Small intestine (tissue), 7 donors: ENCODE results near the gene NPB. TPM values are rescaled to one million over a fixed set of nuclear protein-coding genes. Genes with fewer than 3 reads are reported as not detected.
A peak's percentile ranks its signal among the peaks of the same experiment; 100 is the strongest.

ENCODE experiments used
- DNase-seq, 2 donors: peaks; one replicate each; pipeline versions ENCODE4 v3.0.0 to v3.0.0-alpha.2; 2013
- FAIRE-seq: peaks from 2 replicates; lab custom pipeline; 2012; peaks lifted over from hg19 to GRCh38; lab: Jason Lieb, UNC
- H3K27ac ChIP-seq, 3 donors: one replicate each; pipeline ENCODE4 v1.5.1; 2013; ENCODE audit warnings: low read length in 2 of 3, mild to moderate bottlenecking in 2 of 3, control low read depth in 1 of 3, inconsistent platforms in 1 of 3, low read depth in 1 of 3, moderate library complexity in 1 of 3
- H3K27me3 ChIP-seq, 3 donors: one replicate each; pipeline ENCODE4 v1.6.1; 2013; ENCODE audit warnings: low read length in 3 of 3, inconsistent platforms in 1 of 3; ENCODE audit not compliant: control insufficient read depth in 3 of 3, insufficient read depth in 3 of 3
- H3K36me3 ChIP-seq, 3 donors: one replicate each; pipeline ENCODE4 v1.6.1; 2013; ENCODE audit warnings: low read length in 3 of 3, inconsistent platforms in 1 of 3, low read depth in 1 of 3, mild to moderate bottlenecking in 1 of 3, moderate library complexity in 1 of 3; ENCODE audit not compliant: control insufficient read depth in 3 of 3, insufficient read depth in 2 of 3
- H3K4me1 ChIP-seq, 3 donors: one replicate each; pipeline ENCODE4 v1.6.1; 2013; ENCODE audit warnings: low read length in 2 of 3, inconsistent platforms in 1 of 3, low read depth in 1 of 3, mild to moderate bottlenecking in 1 of 3, moderate library complexity in 1 of 3; ENCODE audit not compliant: control insufficient read depth in 3 of 3, insufficient read depth in 2 of 3
- H3K4me3 ChIP-seq, 3 donors: one replicate each; pipeline ENCODE4 v1.5.1; 2013; ENCODE audit warnings: low read length in 3 of 3, control low read depth in 1 of 3, inconsistent platforms in 1 of 3, low read depth in 1 of 3, mild to moderate bottlenecking in 1 of 3, moderate library complexity in 1 of 3
- H3K9me3 ChIP-seq, 2 donors: one replicate each; pipeline ENCODE4 v1.6.1; 2013; ENCODE audit warnings: low read depth in 1 of 2, low read length in 1 of 2; ENCODE audit not compliant: control insufficient read depth in 2 of 2, insufficient read depth in 1 of 2
- WGBS, 3 donors: extraction: QIAGEN DNeasy Blood & Tissue Kit; methylation state at CpG; one replicate each; pipeline ENCODE4 v1.1.7; 2013; 5-methylcytosine and 5-hydroxymethylcytosine counted together
- polyA plus RNA-seq, 4 donors: library from polyadenylated mRNA; stranded (reverse) in 3 of 4; unstranded in 1 of 4; fragments of 200-250 nt in 3 of 4; fragments of 120-200 nt in 1 of 4; gene quantifications; one replicate each; pipeline versions ENCODE4 v1.2.1 to v1.2.3, GENCODE V29; 2013
- donor health status: healthy with polysubstance abuse.
- donor health status: control.
- donor health status: control.
- donor health status: Bipolar disorder and iron deficiency.
- donor health status: healthy.

The NPB gene
- polyA plus RNA-seq, 4 donors: 0.21 to 1.8 (median 0.59) TPM

DNA sequence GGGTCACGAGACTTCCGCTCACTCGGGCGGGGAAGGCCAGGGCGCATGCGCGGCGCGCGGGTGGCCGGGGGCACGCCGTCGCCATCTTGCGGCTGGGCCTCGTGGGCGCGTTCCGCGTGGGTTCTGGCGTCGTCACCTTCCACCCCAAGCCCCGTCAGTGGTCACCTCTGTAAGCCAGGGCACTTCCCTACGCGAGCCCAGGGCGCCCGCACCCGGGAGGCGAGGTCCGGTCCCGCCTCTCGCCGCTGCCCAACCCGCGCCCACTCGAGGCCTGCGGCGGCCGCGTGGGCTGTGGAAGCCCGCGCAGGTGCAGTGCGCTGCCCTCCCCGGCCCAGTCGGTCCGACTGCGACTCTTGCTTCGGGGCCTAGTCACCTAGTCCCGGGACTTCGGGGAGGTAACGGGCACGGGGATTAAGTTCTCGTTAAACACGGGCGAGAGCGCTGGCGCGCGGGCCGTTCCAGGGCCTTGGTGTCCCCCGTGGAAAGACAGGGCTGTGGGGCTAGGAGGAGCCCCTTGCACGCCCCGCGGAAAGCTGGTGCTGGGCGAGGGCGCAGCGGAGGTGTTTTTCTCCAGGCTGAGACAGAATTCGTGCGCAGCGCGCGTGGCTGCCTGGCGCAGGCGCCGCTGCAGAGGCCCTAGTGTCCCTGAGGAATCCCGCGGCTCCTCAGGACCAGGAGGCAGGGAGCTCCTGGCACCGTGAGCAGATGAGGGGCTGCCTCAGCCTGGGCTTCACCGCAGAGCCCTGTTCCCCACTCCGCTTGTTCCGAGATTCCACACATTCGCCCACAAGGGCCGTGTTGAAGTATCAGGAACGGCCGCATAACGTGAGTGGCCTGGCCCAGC is 30.4 kb upstream of the NPB start:
- Histone ChIP-seq H3K27ac (peak overlapping the region; percentile 88 to 100 (median 99)), H3K27me3 (no peaks in the 10 kb centered on the region), H3K4me1 (peaks cover 0 to 40% (median 4%) of the 10 kb centered on the region in 3 donors), H3K9me3 (no peaks in the 10 kb centered on the region), H3K4me3 (peak overlapping the region; percentile 78 to 98 (median 94)), H3K36me3 (peaks cover 4 to 43% (median 7%) of the 10 kb centered on the region in 3 donors)
- 0 to 1% (median 1%) methylated on average over 72 to 86 of the region's 86 CpGs for WGBS, 3 donors
- DNase-seq: peak; percentile 91 to 95
- FAIRE-seq: no peak

- H3K4me1 ChIP-seq: no peaks in the 10 kb centered on the region
- H3K36me3 ChIP-seq: peaks cover 0 to 43% (median 2%) of the 10 kb centered on the region in 3 donors
- no peaks in the 10 kb centered on the region for H3K9me3 ChIP-seq
- WGBS, 3 donors: 97 to 98% (median 98%) methylated on average over 5 of the region's 5 CpGs
- DNase-seq: no peak
- no peak for FAIRE-seq
- H3K27ac ChIP-seq: no peak overlapping the region
- H3K27me3 ChIP-seq: no peaks in the 10 kb centered on the region
- H3K4me3 ChIP-seq: no peak overlapping the region
Observed at GRCh38 chr17:81877569-81877968, 24.5 kb upstream of the NPB start.

- H3K9me3 ChIP-seq: no peaks in the 10 kb centered on the region
- no peak for FAIRE-seq
- H3K27me3 ChIP-seq: no peaks in the 10 kb centered on the region
- DNase-seq: no peak
- H3K27ac ChIP-seq: no peak overlapping the region
- H3K36me3 ChIP-seq: peaks cover 0 to 41% (median 2%) of the 10 kb centered on the region in 3 donors
- 90 to 97% (median 91%) methylated on average over 3 of the region's 3 CpGs for WGBS, 3 donors
- H3K4me3 ChIP-seq: no peak overlapping the region
- no peaks in the 10 kb centered on the region for H3K4me1 ChIP-seq
Observed at GRCh38 chr17:81878294-81878693, 23.7 kb upstream of the NPB start.

GRCh38 chr17:81879121-81879520 is 22.9 kb upstream of the NPB start:
- H3K36me3 ChIP-seq: peaks cover 0 to 47% (median 2%) of the 10 kb centered on the region in 3 donors
- no peak for FAIRE-seq
- DNase-seq: no peak
- H3K27ac ChIP-seq: no peak overlapping the region
- no peaks in the 10 kb centered on the region for H3K4me1 ChIP-seq
- WGBS, 3 donors: 87 to 96% (median 91%) methylated on average over 5 of the region's 5 CpGs
- H3K4me3 ChIP-seq: no peak overlapping the region
- no peaks in the 10 kb centered on the region for H3K27me3 ChIP-seq
- H3K9me3 ChIP-seq: no peaks in the 10 kb centered on the region

- no peak for FAIRE-seq
- 76 to 89% (median 85%) methylated on average over 11 of the region's 11 CpGs for WGBS, 3 donors
- no peak overlapping the region for H3K4me3 ChIP-seq
- DNase-seq: no peak
- H3K27me3 ChIP-seq: no peaks in the 10 kb centered on the region
- H3K36me3 ChIP-seq: peaks cover 13 to 87% (median 18%) of the 10 kb centered on the region in 3 donors
- H3K4me1 ChIP-seq: peaks cover 0 to under 1% (median 0%) of the 10 kb centered on the region in 3 donors
- H3K27ac ChIP-seq: no peak overlapping the region
- H3K9me3 ChIP-seq: no peaks in the 10 kb centered on the region
Observed at GRCh38 chr17:81884520-81884919, 17.5 kb upstream of the NPB start.

- 95 to 97% (median 95%) methylated on average over 5 of the region's 5 CpGs for WGBS, 3 donors
- Histone ChIP-seq H3K27ac (no peak overlapping the region), H3K36me3 (peaks cover 15 to 87% (median 18%) of the 10 kb centered on the region in 3 donors), H3K27me3 (no peaks in the 10 kb centered on the region), H3K4me1 (peaks cover 0 to 5% (median 0%) of the 10 kb centered on the region in 3 donors), H3K9me3 (no peaks in the 10 kb centered on the region), H3K4me3 (no peak overlapping the region)
- DNase-seq (no peak), FAIRE-seq (no peak)
Observed at GRCh38 chr17:81884968-81885367, 17.1 kb upstream of the NPB start.

DNA sequence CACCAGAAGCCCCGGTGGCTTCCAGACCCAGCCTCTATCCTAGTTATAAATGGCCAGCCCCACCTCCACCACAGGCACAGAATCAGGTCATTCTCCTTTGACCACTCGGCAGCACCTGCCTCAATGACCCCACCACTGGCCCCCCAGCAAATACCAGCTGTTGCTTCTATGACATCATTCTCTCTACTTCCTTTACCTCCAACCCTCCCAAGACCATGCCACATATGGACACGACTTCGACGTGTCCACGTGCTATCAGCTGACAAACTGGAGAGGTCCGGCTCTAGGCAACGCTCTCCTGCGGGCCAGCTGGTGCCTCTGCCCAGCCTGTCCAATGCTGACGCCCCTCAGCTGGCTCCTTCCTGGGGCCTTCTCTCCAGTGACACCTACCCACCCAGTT is 16.6 kb upstream of the NPB start:
- whole genome bisulfite sequencing, 3 donors: 84 to 88% (median 86%) methylated on average over 9 to 10 of the region's 10 CpGs
- Histone ChIP-seq H3K9me3 (no peaks in the 10 kb centered on the region), H3K27me3 (no peaks in the 10 kb centered on the region), H3K27ac (peak overlapping the region in 1 of 3 donors; percentile 30), H3K4me1 (peaks cover 3 to 10% (median 3%) of the 10 kb centered on the region in 3 donors), H3K36me3 (peaks cover 15 to 87% (median 18%) of the 10 kb centered on the region in 3 donors), H3K4me3 (no peak overlapping the region)
- DNase-seq (no peak), FAIRE-seq (no peak)

DNA sequence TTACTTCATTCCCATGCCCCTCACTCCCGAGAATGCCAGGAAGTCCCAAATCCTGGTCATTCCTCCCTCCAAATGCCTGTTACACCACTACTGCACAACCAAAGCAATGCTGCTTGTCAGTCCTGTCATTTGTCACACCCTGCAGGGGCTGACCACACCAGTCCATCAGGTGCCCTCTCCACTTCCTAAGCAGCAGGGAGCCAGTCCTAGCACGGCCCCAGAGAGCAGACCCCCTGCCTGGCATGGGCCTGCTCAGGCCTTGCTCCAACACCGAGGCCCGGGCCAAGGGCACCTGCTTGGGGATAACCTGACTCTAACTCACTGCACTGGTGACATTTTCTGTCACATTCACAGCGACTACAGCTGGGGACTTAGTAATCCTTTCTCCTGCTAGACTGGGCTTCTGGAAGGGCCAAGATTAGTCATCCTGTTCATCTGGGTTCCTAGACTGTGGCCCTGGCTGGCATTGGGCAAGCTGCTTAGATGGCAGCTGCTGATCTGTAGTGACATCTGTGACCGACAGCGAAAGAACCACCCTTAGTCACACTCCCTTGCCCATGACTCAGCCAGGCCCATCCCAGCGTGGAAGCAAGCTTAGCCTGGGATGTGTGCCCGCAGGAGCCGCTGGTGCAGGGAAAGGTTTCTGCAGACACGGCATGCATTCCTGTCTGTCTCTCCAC is 16.0 kb upstream of the NPB start:
- FAIRE-seq: no peak
- H3K27ac ChIP-seq: peak overlapping the region in 1 of 3 donors; percentile 30
- H3K4me3 ChIP-seq: no peak overlapping the region
- 88 to 95% (median 90%) methylated on average over 11 of the region's 11 CpGs for WGBS, 3 donors
- no peaks in the 10 kb centered on the region for H3K27me3 ChIP-seq
- H3K9me3 ChIP-seq: no peaks in the 10 kb centered on the region
- no peak for DNase-seq
- H3K4me1 ChIP-seq: peaks cover 3 to 12% (median 4%) of the 10 kb centered on the region in 3 donors
- H3K36me3 ChIP-seq: peaks cover 15 to 86% (median 18%) of the 10 kb centered on the region in 3 donors
